Measurements from ENCODE around the gene CIDEB.

DNA sequence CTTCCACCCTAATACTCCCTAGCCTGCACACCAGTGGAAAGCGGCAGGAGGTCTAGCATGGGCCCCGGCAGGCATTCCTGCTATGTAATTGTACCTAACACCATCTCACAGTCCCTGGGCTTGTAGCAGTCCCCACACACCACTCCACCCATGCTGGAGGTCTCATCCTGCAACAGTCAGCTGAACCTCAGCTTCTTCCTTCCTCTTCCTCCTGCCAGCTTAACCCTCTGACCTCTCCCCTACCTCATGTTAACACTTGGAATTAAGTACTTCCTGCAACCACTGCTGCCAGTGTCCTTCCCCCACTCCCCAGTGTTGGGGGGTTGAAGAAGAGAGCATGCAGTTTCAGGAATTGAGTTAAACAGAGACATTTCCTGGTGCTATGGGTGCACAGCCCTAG lies 19.5 kb upstream of the CIDEB start:
- no peak for TF ChIP-seq EZH2 (IDR thresholded peaks at IDR 0.05; ENCODE audit: borderline replicate concordance, insufficient read depth, low read depth, low read length, poor library complexity, severe bottlenecking)
- TF ChIP-seq, protein P1, sequence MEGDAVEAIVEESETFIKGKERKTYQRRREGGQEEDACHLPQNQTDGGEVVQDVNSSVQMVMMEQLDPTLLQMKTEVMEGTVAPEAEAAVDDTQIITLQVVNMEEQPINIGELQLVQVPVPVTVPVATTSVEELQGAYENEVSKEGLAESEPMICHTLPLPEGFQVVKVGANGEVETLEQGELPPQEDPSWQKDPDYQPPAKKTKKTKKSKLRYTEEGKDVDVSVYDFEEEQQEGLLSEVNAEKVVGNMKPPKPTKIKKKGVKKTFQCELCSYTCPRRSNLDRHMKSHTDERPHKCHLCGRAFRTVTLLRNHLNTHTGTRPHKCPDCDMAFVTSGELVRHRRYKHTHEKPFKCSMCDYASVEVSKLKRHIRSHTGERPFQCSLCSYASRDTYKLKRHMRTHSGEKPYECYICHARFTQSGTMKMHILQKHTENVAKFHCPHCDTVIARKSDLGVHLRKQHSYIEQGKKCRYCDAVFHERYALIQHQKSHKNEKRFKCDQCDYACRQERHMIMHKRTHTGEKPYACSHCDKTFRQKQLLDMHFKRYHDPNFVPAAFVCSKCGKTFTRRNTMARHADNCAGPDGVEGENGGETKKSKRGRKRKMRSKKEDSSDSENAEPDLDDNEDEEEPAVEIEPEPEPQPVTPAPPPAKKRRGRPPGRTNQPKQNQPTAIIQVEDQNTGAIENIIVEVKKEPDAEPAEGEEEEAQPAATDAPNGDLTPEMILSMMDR (IDR thresholded peaks at IDR 0.05) = no peak

All from B cell (primary cell).